Right cardiac atrium (tissue), 5 donors: Measurements from ENCODE around the gene PDE4D. TPM values are rescaled to one million over a fixed set of nuclear protein-coding genes. Genes with fewer than 3 reads are reported as not detected.
"Not testable (repeated sequence)": the region's sequence is repeated elsewhere in the genome, so short reads cannot be mapped to it uniquely, and the experiment has no call there.

Source experiments
- ATAC-seq, 2 donors: fragments of 200-7000 bp; cut with Tn5 transposase; one replicate each; pipeline versions ENCODE4 v1.8.0 to v1.9.1; 2020; ENCODE audit warnings: moderate library complexity in 2 of 2, mild to moderate bottlenecking in 1 of 2
- DNase-seq, 3 donors: peaks; one replicate each; pipeline ENCODE4 v3.0.0-alpha.2; 2020
- H3K27ac ChIP-seq: one replicate; pipeline ENCODE4 v1.5.1; 2013; ENCODE audit warnings: mild to moderate bottlenecking, low read length, control low read depth, moderate library complexity
- H3K27me3 ChIP-seq: one replicate; pipeline ENCODE4 v1.6.1; 2013; ENCODE audit not compliant: control insufficient read depth, insufficient read depth
- H3K4me1 ChIP-seq: one replicate; pipeline ENCODE4 v1.6.1; 2013; ENCODE audit warnings: low read length; ENCODE audit not compliant: control insufficient read depth, insufficient read depth
- H3K4me3 ChIP-seq: one replicate; pipeline ENCODE4 v1.5.1; 2013; ENCODE audit warnings: low read length, control low read depth
- H3K9me3 ChIP-seq: one replicate; pipeline ENCODE4 v1.6.1; 2013; ENCODE audit warnings: low read length; ENCODE audit not compliant: control insufficient read depth
- WGBS: extraction: QIAGEN DNeasy Blood & Tissue Kit; methylation state at CpG from one replicate; pipeline ENCODE4 v1.1.7; 2013; 5-methylcytosine and 5-hydroxymethylcytosine counted together
- intact Hi-C, 4 donors: fragments of 100-400 bp; cut with DNase I; formaldehyde crosslinking; loops; one replicate each; pipeline versions ENCODE4 v1.11.0 to v1.14.0; 2022 to 2023
- polyA plus RNA-seq: library from polyadenylated mRNA; stranded (reverse); fragments of 200-250 nt; gene quantifications from one replicate; pipeline ENCODE4 v1.2.3, GENCODE V29; 2013
- total RNA-seq, 4 donors: library from RNA; stranded (reverse); fragmentation: NEBNext Ultra II Directional; extraction: Animal tissue kit (Norgen Biotek cat#: 25700); gene quantifications; one replicate each; pipeline ENCODE4 v1.2.1, GENCODE V29; 2021
- donor health status: healthy with polysubstance abuse.
- donor health status: DM: no; HTN: yes; CAD: no.
- donor health status: DM: no; HTN: no; CAD: no.
- donor health status: DM: no; HTN: yes; CAD: no; lungs with severe emphysema.
- donor health status: DM: yes; HTN: yes; CAD: no.

The PDE4D gene
- total and polyA plus RNA-seq, 5 donors: 13.2 to 104 (median 38.8) TPM

DNA sequence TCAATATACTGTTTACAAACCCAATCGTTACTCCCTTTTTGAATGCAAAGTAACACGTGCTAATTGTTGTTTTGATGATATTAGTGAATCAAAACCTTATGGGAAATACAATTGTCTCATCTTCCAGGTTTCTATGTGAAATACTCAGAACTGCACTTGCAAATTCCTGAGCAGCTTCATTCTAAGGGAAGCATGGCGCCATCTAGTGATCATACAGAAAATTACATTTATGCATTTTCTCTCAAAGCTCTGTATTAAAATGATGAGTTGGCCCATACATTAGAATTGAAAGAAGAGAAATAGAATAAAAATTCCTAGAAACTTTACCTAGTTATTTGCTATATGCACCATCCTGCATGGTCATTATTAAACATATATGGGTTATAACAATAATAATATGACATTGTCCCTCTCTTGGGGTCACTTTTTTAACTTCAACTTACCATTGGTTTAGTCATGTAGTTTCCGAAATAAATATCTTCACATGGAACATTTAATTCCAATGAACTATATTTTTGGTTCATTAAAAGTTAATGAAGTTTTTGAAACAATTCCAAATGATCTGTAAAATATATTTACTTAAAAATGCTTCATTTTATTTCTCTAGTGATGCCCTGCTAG is 220.0 kb downstream of the PDE4D start:
- H3K4me3 ChIP-seq: no peak overlapping the region
- intact Hi-C loops: loop anchor here (2.0 to 10.0 kb wide), 4 partner anchors 121 to 281 kb away; no protein-coding TSS in a partner anchor
- H3K9me3 ChIP-seq: no peaks in the 10 kb centered on the region
- no peaks in the 10 kb centered on the region for H3K4me1 ChIP-seq
- H3K27me3 ChIP-seq: no peaks in the 10 kb centered on the region
- H3K27ac ChIP-seq: no peak overlapping the region
- ATAC-seq (no peak), DNase-seq (no peak)
- 22% methylated on average over 4 of the region's 4 CpGs for WGBS

DNA sequence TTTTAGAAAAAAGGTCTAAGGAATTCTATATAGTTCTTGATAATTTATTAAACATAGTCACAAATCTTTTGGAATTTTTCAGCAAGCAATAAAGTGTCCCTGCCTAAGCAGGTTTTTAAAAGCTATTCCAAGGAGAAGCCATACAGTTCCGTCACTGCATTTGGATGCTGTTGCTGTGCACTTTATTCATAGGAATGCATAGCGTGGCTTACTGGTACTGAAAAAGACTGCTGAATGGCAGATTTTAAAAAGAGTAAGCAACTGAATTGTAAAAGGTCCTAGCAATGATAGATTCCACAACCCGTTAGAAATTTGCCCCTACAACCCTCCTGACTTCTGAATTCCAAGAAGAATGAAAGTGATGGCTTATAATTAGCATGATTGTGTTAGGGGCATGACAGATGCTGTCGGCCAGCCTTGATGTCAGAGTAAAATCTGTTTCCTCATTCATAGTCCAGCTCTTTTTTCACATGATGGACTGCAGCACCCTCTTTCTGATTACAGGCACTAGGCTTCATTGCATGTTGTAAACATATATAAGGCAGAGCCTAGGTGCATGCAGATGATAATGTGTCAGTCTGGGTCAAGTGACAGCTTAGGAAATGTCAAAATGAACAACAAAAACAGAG is 227.0 kb downstream of the PDE4D start:
- Histone ChIP-seq H3K27me3 (no peaks in the 10 kb centered on the region), H3K9me3 (no peaks in the 10 kb centered on the region), H3K4me3 (no peak overlapping the region), H3K4me1 (no peaks in the 10 kb centered on the region), H3K27ac (no peak overlapping the region)
- no peak for ATAC-seq
- intact Hi-C loops: no loop called here
- 77% methylated on average over 4 of the region's 4 CpGs for WGBS
- DNase-seq: no peak

DNA sequence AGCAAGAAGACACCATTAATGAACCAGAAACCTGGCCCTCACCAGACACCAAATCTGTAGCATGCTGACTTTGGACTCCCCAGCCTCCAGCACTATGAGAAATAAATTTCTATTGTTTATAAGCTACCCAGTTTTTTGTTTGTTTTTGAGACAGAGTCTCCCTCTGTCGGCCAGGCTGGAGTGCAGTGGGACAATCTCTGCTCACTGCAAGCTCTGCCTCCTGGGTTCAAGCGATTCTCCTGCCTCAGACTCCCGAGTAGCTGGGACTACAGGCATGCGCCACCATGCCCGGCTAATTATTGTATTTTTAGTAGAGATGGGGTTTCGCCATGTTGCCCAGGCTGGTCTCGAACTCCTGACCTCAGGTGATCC is 227.7 kb downstream of the PDE4D start:
- intact Hi-C loops, ATAC-seq, H3K4me1 ChIP-seq, H3K27me3 ChIP-seq, H3K4me3 ChIP-seq, DNase-seq, H3K9me3 ChIP-seq, H3K27ac ChIP-seq: not testable (repeated sequence)
- 97% methylated on average over 7 of the region's 7 CpGs for WGBS

DNA sequence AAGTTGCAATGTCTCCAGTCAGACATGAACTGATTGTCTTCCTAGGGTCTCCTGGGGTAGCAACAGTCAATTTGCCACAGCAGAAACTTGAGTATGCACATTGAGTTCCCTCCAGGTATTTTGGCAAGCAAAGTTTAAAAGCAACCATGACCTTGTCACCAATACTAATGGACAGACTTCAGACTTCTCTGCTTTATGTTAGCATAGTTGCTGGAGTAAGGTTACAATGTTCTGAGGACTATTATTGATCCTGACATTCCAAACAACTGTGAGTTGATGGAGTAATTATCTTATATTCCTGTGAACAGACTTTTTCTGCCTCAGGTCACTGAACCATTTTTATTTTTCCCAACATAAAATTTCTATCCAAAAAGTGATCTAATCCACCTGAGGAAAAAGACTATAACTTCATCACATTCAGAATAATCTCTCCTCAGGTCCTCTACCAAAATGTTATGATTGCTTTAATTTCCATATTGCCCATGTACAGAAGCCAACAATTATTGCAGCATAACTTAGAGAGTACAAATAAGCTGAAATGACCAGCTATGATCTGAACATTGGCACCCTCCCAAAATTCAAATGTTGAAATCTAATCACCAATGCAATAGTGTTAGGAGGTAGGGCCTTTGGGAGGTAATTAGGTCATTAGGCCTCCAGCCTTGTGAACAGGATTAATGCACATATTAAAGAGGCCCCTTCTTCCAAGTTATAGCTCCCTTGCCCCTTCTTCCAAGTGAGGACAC is 228.3 kb downstream of the PDE4D start:
- ATAC-seq: no peak
- Histone ChIP-seq H3K27ac (no peak overlapping the region), H3K27me3 (no peaks in the 10 kb centered on the region), H3K4me3 (no peak overlapping the region), H3K4me1 (no peaks in the 10 kb centered on the region), H3K9me3 (no peaks in the 10 kb centered on the region)
- intact Hi-C loops: no loop called here
- DNase-seq: no peak

DNA sequence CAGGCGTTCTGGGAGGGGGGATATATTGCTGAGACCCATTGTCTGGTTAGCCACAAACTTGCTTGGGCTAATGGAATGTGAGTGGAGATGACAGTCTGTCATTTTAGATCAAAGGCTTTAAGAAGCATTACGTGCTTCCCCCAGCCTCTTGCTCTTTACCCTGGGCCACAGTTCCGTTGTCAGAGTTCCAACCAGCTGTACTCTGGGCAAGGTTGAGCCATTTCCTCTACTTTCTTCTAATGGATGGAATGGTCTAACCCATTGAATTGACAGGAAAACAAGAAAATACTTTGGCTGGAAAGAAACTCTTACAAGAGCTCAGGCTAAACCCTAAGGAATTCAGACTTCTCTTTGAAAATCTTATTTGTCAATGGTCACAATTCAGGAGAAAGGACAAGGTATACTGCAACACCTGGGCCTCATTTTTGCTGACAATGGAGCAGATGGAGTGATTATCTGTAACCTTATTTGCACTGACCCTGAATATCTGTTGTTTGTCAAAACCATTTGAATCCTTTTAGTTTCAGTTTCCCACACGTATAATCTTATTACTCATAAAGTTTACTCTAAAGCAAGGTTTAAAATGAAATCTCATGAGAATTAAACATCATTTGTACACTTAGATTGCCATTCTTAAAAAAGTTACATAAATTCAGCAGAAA is 231.4 kb downstream of the PDE4D start:
- no peak overlapping the region for H3K27ac ChIP-seq

DNA sequence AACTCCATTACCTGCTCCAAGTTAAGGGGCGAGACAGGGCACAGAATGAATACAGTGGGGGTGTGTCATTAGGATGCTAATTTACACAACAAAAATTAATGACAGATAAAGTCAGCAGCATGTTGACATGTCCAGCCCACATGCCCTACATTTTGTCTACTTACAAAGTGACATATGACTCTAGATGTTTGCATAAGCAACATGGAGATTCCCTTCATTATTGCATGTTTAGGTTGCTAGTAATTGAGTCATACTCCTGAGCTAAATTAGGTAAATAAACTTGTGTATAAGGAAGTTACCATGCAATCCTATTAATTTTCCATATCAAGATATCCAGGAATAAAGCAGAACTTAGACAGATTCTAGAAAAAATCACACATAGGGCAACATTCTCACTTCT is 232.2 kb downstream of the PDE4D start:
- DNase-seq: no peak
- Histone ChIP-seq H3K4me3 (no peak overlapping the region), H3K9me3 (no peaks in the 10 kb centered on the region), H3K4me1 (no peaks in the 10 kb centered on the region), H3K27me3 (no peaks in the 10 kb centered on the region), H3K27ac (no peak overlapping the region)
- 96% methylated on average over 1 of the region's 1 CpG for WGBS
- no peak for ATAC-seq
- intact Hi-C loops: no loop called here

More for the DNA sequence above, 231.4 kb downstream of the PDE4D start:
- no peaks in the 10 kb centered on the region for H3K4me1 ChIP-seq
- H3K27me3 ChIP-seq: no peaks in the 10 kb centered on the region
- 42% methylated on average over 4 of the region's 4 CpGs for WGBS
- no peaks in the 10 kb centered on the region for H3K9me3 ChIP-seq
- ATAC-seq (peak; percentile 47 to 83), DNase-seq (no peak)
- intact Hi-C loops: no loop called here
- peak overlapping the region; percentile 35 for H3K4me3 ChIP-seq

DNA sequence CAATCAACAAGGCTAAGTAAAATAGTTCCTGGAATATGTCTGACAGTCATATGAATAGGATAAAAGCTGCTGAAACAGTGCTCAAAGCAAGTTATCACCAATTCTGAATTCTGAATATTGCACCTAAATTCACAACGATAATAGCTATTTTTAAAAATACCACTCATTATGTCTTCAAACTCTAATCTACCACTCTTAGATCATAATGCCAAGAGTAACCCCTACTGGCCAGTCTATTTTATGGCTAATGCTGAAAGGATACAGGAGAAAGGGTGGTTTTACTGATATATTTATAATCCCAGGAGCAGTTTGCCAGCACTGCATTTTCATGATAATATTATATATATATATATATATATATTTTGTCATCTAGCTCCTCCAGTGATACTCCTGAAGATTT is 232.8 kb downstream of the PDE4D start:
- DNase-seq: no peak
- peak; percentile 47 to 54 for ATAC-seq
- 3% methylated on average over 1 of the region's 1 CpG for WGBS
- no peaks in the 10 kb centered on the region for H3K4me1 ChIP-seq
- no peak overlapping the region for H3K4me3 ChIP-seq
- no peaks in the 10 kb centered on the region for H3K27me3 ChIP-seq
- no peaks in the 10 kb centered on the region for H3K9me3 ChIP-seq
- H3K27ac ChIP-seq: no peak overlapping the region
- intact Hi-C loops: no loop called here

DNA sequence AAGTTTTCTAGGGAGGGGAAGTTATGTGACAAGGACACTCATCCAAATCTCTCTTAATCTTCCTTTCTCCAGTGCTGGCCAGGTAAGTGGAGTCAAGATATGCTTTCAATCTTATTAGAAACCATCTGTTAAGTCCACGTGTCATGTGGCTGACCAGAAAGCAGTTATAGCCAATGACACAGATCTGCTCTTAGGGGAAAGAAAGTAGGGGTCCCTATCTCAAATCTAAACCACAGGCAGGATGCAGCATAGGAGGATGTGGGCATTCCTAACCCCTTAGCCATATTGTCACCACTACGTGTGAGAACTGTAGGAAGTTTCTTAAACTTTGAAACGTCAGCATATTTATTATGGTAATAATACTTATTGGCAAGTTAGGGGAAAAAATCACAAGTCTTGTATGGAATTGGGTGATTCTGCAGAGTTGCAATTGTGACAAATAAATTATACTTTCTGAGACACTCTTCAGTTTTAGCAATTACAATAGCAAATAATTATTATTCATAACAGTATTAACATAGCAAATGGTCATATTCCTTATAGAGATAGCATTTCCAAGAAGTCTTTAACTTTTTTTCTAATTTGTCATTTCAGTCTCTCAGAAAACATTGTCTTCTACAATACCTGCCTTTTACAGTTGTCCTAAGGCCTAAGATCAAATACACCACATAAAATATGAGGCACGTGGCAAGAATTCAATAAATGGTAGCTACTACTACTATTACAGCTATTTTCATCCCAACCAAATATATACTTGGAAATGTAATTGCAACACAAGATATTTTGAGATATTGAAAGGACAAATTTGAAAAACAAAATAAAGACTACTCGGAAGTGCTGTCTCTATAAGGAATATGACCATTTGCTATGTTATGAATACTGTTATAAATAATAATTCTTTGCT is 236.9 kb downstream of the PDE4D start:
- no peak overlapping the region for H3K27ac ChIP-seq
- WGBS: 88% methylated on average over 5 of the region's 5 CpGs
- H3K4me3 ChIP-seq: no peak overlapping the region
- no peak for DNase-seq
- ATAC-seq: no peak
- intact Hi-C loops: no loop called here
- no peaks in the 10 kb centered on the region for H3K27me3 ChIP-seq
- no peaks in the 10 kb centered on the region for H3K4me1 ChIP-seq
- H3K9me3 ChIP-seq: no peaks in the 10 kb centered on the region

DNA sequence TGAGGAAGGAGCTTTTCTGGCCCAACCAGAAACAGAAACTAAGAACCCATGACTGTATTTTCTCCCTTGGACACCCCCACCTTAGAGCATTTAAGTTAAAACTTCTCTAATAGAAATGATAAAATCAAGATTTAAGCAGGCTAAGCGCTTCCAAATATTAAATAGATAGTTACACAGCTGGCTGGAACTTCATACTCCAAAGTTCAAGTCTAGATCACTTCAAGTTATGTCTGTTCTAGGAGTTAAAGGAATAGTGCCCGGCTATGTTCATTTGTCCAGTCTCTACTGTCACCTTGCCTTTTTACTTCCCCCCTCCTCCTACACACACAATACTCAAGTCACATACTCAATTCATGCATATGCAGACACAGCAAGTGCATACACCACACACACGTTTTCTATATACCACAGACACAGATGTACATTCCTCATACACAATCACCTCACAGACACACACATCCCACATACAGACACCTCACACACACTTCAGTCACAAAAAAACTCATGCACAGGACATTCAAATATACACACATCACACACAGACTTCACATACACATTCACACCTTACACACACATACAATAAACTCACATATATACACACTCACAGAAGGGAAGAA is 237.7 kb downstream of the PDE4D start:
- H3K4me3 ChIP-seq: no peak overlapping the region
- DNase-seq (no peak), ATAC-seq (no peak)
- no peaks in the 10 kb centered on the region for H3K27me3 ChIP-seq
- no peak overlapping the region for H3K27ac ChIP-seq
- intact Hi-C loops: no loop called here
- H3K9me3 ChIP-seq: no peaks in the 10 kb centered on the region
- no peaks in the 10 kb centered on the region for H3K4me1 ChIP-seq
- 89% methylated on average over 3 of the region's 3 CpGs for WGBS

DNA sequence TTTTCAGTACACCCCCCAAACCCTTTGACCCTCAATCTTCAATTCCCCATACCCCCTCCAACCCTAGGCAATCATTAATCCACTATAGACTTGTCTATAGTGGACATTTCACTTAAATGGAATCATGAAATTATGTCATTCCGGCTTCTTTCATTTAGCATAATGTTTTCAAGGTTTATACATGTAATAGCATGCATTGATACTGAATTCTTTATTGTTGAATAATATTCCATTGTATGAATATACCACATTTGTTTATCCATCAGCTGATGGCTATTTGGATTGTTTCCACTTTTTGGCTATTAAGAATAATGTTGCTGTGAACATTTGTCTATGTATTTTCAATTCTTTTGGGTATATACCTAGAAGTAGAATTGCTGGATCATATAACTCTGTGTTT is 238.8 kb downstream of the PDE4D start:
- WGBS: 96% methylated on average over 1 of the region's 1 CpG
- Histone ChIP-seq H3K27ac (no peak overlapping the region), H3K27me3 (no peaks in the 10 kb centered on the region), H3K9me3 (no peaks in the 10 kb centered on the region), H3K4me3 (no peak overlapping the region), H3K4me1 (no peaks in the 10 kb centered on the region)
- DNase-seq (no peak), ATAC-seq (no peak)
- intact Hi-C loops: no loop called here
